ENCODE data around the gene MYO9A.
"Not testable (repeated sequence)": the region's sequence is repeated elsewhere in the genome, so short reads cannot be mapped to it uniquely, and the experiment has no call there.

The MYO9A gene

GRCh38 chr15:72034859-72035650 lies 82.9 kb downstream of the MYO9A start:
- DNase-seq: no peak

- no peak for DNase-seq
Observed at GRCh38 chr15:72034351-72034750, 83.6 kb downstream of the MYO9A start.

GRCh38 chr15:72033711-72034110 lies 84.2 kb downstream of the MYO9A start:
- DNase-seq: no peak

- no peak for DNase-seq
Observed at GRCh38 chr15:72033285-72033684, 84.7 kb downstream of the MYO9A start.

GRCh38 chr15:72021604-72022003 lies 96.3 kb downstream of the MYO9A start:
- no peak for DNase-seq

GRCh38 chr15:72020799-72021198 lies 97.2 kb downstream of the MYO9A start:
- no peak for DNase-seq

- not testable (repeated sequence) for DNase-seq
Observed at GRCh38 chr15:72014555-72014954, 103.4 kb downstream of the MYO9A start.

GRCh38 chr15:72013703-72014102 lies 104.2 kb downstream of the MYO9A start:
- DNase-seq: no peak

GRCh38 chr15:72011302-72011942 lies 106.5 kb downstream of the MYO9A start:
- DNase-seq: no peak

GRCh38 chr15:72009222-72009621 lies 108.7 kb downstream of the MYO9A start:
- DNase-seq: no peak

GRCh38 chr15:72006382-72006781 lies 111.6 kb downstream of the MYO9A start:
- no peak for DNase-seq

GRCh38 chr15:72005483-72005882 lies 112.5 kb downstream of the MYO9A start:
- no peak for DNase-seq

GRCh38 chr15:71999807-72000206 lies 118.1 kb downstream of the MYO9A start:
- no peak for DNase-seq

- not testable (repeated sequence) for DNase-seq
Observed at GRCh38 chr15:71998717-71999116, 119.2 kb downstream of the MYO9A start.

GRCh38 chr15:71997691-71998090 lies 120.3 kb downstream of the MYO9A start:
- no peak for DNase-seq

GRCh38 chr15:71975816-71976150 lies 142.2 kb downstream of the MYO9A start:
- no peak for DNase-seq

GRCh38 chr15:71974211-71974610 lies 143.7 kb downstream of the MYO9A start:
- no peak for DNase-seq

GRCh38 chr15:71973366-71973765 lies 144.6 kb downstream of the MYO9A start:
- no peak for DNase-seq

- no peak for DNase-seq
Observed at GRCh38 chr15:71971905-71972304, 146.0 kb downstream of the MYO9A start.

- DNase-seq: no peak
Observed at GRCh38 chr15:71970435-71970834, 147.5 kb downstream of the MYO9A start.

- DNase-seq: no peak
Observed at GRCh38 chr15:71962537-71962936, 155.4 kb downstream of the MYO9A start.

GRCh38 chr15:71957026-71957425 lies 160.9 kb downstream of the MYO9A start:
- no peak for DNase-seq

GRCh38 chr15:71951134-71951533 lies 166.8 kb downstream of the MYO9A start:
- no peak for DNase-seq

GRCh38 chr15:71945012-71945411 lies 172.9 kb downstream of the MYO9A start:
- DNase-seq: no peak

- no peak for DNase-seq
Observed at GRCh38 chr15:71943806-71944205, 174.1 kb downstream of the MYO9A start.
